ENCODE measurements around the gene OPALIN.
A peak's percentile ranks its signal among the peaks of the same experiment; 100 is the strongest.
"Not testable (repeated sequence)": the region's sequence is repeated elsewhere in the genome, so short reads cannot be mapped to it uniquely, and the experiment has no call there.

OPALIN gene

DNA sequence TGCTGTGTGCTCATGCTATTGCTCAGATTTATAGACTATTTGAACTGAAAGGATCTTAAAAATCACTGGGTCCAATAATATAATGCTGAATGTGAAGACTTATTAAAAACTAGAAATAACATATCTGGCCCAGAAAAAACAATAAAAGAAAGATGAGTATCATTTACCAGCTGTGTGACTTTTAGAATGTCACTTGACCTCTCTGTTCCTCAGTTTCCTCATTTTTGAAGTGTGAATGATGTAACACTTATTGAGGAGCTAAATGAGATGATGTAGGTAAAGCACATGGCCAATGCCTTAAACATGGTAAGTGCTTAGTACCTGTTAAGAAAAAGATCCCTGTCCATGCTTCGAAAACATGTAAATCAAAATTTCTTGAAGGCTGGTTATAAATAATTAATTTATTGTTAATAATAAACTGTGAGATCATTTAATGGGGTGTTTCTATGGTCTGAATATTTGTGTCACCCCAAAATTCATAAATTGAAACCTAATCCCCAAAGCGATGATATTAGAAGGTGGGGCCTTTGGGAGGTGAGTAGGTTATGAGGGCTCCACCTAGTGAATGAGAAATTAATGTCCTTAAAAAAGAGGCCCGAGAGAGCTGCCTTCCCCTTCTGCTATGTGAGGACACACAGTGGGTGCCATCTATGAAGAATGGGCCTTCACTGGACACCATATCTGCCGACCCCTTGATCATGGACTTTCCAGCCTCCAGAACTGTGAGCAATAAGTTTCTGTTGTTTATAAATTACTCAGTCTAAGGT lies 41.6 kb downstream of the OPALIN start:
- no peak for DNase-seq (ENCODE audit: low spot score)
- Mint-ChIP-seq H3K4me1 (ENCODE audit: low read depth) (no peaks in the 10 kb centered on the region), H3K36me3 (ENCODE audit: low read depth) (no peaks in the 10 kb centered on the region), H3K4me3 (no peak overlapping the region), H3K27me3 (ENCODE audit: low read depth) (peaks cover 14% of the 10 kb centered on the region), H3K9me3 (no peaks in the 10 kb centered on the region), H3K27ac (no peak overlapping the region)

DNA sequence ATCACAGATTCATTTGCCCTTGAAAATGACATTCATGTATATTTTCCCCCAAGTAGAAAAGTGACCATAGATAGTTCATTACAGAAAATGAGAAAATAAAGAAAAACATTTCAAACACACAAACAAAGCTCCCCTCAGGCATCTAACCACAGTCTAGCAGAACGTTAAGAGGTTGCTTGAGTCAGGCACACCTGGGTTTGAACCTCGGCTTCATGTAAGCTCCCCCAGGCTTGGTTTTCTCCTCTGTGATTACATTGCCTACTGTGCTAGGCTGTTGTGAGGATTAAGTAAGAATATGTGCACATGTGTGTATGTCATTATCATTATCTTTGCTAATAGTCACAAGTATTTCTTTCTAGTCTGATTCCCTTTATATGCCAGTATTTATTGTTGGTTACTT lies 45.5 kb downstream of the OPALIN start:
- DNase-seq (ENCODE audit: low spot score), result no peak
- Mint-ChIP-seq H3K4me1 (ENCODE audit: low read depth) (no peaks in the 10 kb centered on the region), H3K27ac (no peak overlapping the region), H3K9me3 (no peaks in the 10 kb centered on the region), H3K36me3 (ENCODE audit: low read depth) (no peaks in the 10 kb centered on the region), H3K27me3 (ENCODE audit: low read depth) (peaks cover 23% of the 10 kb centered on the region), H3K4me3 (no peak overlapping the region)

- DNase-seq (ENCODE audit: low spot score), result no peak
- no peaks in the 10 kb centered on the region for H3K9me3 Mint-ChIP-seq
- H3K4me3 Mint-ChIP-seq, result no peak overlapping the region
- H3K36me3 Mint-ChIP-seq (ENCODE audit: low read depth), result no peaks in the 10 kb centered on the region
- peaks cover 27% of the 10 kb centered on the region for H3K27me3 Mint-ChIP-seq (ENCODE audit: low read depth)
- no peaks in the 10 kb centered on the region for H3K4me1 Mint-ChIP-seq (ENCODE audit: low read depth)
- no peak overlapping the region for H3K27ac Mint-ChIP-seq
These were observed 47.6 kb downstream of the OPALIN start for GRCh38 chr10:96311180-96311715.

GRCh38 chr10:96310321-96310669 lies 48.5 kb downstream of the OPALIN start:
- Mint-ChIP-seq H3K9me3 (no peaks in the 10 kb centered on the region), H3K27ac (no peak overlapping the region), H3K4me3 (no peak overlapping the region), H3K27me3 (ENCODE audit: low read depth) (peaks cover 28% of the 10 kb centered on the region), H3K36me3 (ENCODE audit: low read depth) (no peaks in the 10 kb centered on the region), H3K4me1 (ENCODE audit: low read depth) (no peaks in the 10 kb centered on the region)
- no peak for DNase-seq (ENCODE audit: low spot score)

GRCh38 chr10:96309628-96310320 lies 49.0 kb downstream of the OPALIN start:
- no peak overlapping the region for H3K4me3 Mint-ChIP-seq
- no peaks in the 10 kb centered on the region for H3K36me3 Mint-ChIP-seq (ENCODE audit: low read depth)
- peaks cover 33% of the 10 kb centered on the region for H3K27me3 Mint-ChIP-seq (ENCODE audit: low read depth)
- no peak overlapping the region for H3K27ac Mint-ChIP-seq
- DNase-seq (ENCODE audit: low spot score), result no peak
- H3K4me1 Mint-ChIP-seq (ENCODE audit: low read depth), result no peaks in the 10 kb centered on the region
- H3K9me3 Mint-ChIP-seq, result no peaks in the 10 kb centered on the region

GRCh38 chr10:96308854-96309253 lies 49.9 kb downstream of the OPALIN start:
- DNase-seq (ENCODE audit: low spot score); H3K36me3 Mint-ChIP-seq (ENCODE audit: low read depth); H3K27ac Mint-ChIP-seq; H3K9me3 Mint-ChIP-seq; H3K4me3 Mint-ChIP-seq; H3K4me1 Mint-ChIP-seq (ENCODE audit: low read depth): not testable (repeated sequence)
- H3K27me3 Mint-ChIP-seq (ENCODE audit: low read depth), result peaks cover 39% of the 10 kb centered on the region

DNA sequence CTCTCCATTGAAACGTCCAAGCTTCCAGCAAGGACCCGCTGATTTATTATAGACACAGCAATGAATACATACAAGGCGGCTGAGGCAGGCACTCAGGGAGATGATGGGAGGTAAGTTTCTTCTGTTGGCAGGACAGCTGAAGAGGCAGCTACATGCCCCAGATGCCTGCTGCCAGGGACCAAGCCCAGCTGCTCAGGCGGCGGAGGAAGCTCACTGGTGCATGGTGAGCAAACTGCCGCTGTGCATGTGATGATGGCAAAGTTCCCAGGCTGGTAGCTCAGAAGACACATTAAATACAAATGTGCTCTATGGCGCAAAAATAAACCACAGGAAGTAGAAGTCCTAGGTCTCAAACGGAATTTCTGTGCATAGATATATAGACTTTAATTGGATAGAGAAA lies 52.3 kb downstream of the OPALIN start:
- Mint-ChIP-seq H3K36me3 (ENCODE audit: low read depth) (no peaks in the 10 kb centered on the region), H3K4me3 (no peak overlapping the region), H3K27ac (no peak overlapping the region), H3K4me1 (ENCODE audit: low read depth) (no peaks in the 10 kb centered on the region), H3K9me3 (no peaks in the 10 kb centered on the region), H3K27me3 (ENCODE audit: low read depth) (peaks cover 37% of the 10 kb centered on the region)
- no peak for DNase-seq (ENCODE audit: low spot score)

GRCh38 chr10:96305019-96305418 lies 53.8 kb downstream of the OPALIN start:
- Mint-ChIP-seq H3K4me1 (ENCODE audit: low read depth) (no peaks in the 10 kb centered on the region), H3K27me3 (ENCODE audit: low read depth) (peaks cover 35% of the 10 kb centered on the region), H3K36me3 (ENCODE audit: low read depth) (no peaks in the 10 kb centered on the region), H3K27ac (no peak overlapping the region), H3K4me3 (no peak overlapping the region), H3K9me3 (no peaks in the 10 kb centered on the region)
- DNase-seq (ENCODE audit: low spot score), result no peak

GRCh38 chr10:96304230-96304629 lies 54.6 kb downstream of the OPALIN start, which contains the start of gene DNTT:
DNTT (plus strand) TSS chr10:96304434; CDS start chr10:96304498, 64 bp downstream.
- Mint-ChIP-seq H3K4me1 (ENCODE audit: low read depth) (peaks cover 7% of the 10 kb centered on the region), H3K9me3 (no peaks in the 10 kb centered on the region), H3K27me3 (ENCODE audit: low read depth) (peaks cover 30% of the 10 kb centered on the region), H3K4me3 (no peak within 1 kb of the TSS), H3K36me3 (ENCODE audit: low read depth) (no peaks in the 10 kb centered on the region), H3K27ac (no peak within 1 kb of the TSS)
- DNase-seq (ENCODE audit: low spot score), result no peak

DNA sequence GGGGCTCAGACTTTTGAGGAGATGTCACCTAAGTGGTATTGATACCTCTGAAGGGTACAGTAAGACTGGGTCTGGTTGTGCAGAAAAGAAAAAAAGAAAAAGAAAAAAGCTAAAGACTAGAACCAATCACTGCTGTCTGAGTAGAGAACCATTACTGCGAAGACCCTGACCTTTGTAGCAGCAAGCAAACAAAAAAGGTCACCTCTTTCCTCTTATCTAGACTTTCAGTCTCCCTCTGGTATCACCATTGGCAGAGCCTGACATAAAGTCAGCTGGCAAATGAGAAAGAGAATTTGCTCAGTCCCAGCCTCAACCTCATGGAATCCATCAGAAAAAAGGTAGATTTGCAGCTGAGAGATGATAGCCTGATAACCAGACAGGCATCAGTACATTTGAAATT lies 57.2 kb downstream of the OPALIN start:
- H3K4me1 Mint-ChIP-seq (ENCODE audit: low read depth), result peaks cover 7% of the 10 kb centered on the region
- no peak overlapping the region for H3K4me3 Mint-ChIP-seq
- no peaks in the 10 kb centered on the region for H3K9me3 Mint-ChIP-seq
- H3K27me3 Mint-ChIP-seq (ENCODE audit: low read depth), result peaks cover 24% of the 10 kb centered on the region
- H3K27ac Mint-ChIP-seq, result no peak overlapping the region
- no peaks in the 10 kb centered on the region for H3K36me3 Mint-ChIP-seq (ENCODE audit: low read depth)
- no peak for DNase-seq (ENCODE audit: low spot score)

DNA sequence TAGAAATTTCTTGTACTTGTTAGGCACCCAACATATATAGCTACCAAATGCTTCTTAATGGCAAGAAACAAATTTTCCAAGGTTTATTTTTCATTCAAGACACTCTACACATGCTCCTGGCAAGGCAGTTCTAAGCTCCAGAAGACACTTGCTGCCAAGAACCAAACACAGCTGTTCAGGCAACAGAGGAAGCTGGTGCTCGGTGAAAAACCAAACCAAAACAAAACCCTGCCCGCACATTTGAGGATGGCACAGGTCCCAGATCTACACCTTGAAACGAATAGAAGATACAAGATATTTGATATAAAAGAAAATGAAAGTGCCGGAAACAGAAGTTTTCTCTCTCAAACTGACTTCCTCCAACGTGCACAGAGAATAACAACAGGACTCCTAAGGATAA lies 59.4 kb downstream of the OPALIN start:
- peaks cover 9% of the 10 kb centered on the region for H3K27me3 Mint-ChIP-seq (ENCODE audit: low read depth)
- no peaks in the 10 kb centered on the region for H3K9me3 Mint-ChIP-seq
- H3K4me3 Mint-ChIP-seq, result peak overlapping the region; percentile 49
- H3K36me3 Mint-ChIP-seq (ENCODE audit: low read depth), result no peaks in the 10 kb centered on the region
- no peak overlapping the region for H3K27ac Mint-ChIP-seq
- DNase-seq (ENCODE audit: low spot score), result no peak
- H3K4me1 Mint-ChIP-seq (ENCODE audit: low read depth), result peaks cover 15% of the 10 kb centered on the region

DNA sequence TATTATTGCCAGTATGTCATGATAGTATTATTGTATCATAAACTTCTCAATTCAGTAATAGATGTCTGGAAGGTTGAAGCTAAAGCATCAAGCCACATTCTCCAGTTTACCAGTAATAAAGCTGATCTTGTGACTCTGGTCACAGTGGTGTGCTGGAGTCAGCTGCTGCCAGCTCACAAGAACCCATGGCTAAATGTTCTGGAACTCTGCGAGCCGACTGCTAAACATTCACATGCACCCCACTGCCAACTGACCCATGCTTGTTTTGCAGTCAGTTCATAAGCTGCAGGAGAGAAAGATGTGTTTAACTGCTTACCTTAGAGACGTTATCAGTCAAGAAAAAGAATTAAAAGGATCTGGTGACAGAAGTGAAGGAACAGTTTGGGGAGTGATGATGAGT lies 60.4 kb downstream of the OPALIN start:
- no peaks in the 10 kb centered on the region for H3K36me3 Mint-ChIP-seq (ENCODE audit: low read depth)
- peaks cover 21% of the 10 kb centered on the region for H3K4me1 Mint-ChIP-seq (ENCODE audit: low read depth)
- peaks cover 6% of the 10 kb centered on the region for H3K27me3 Mint-ChIP-seq (ENCODE audit: low read depth)
- no peak overlapping the region for H3K4me3 Mint-ChIP-seq
- no peaks in the 10 kb centered on the region for H3K9me3 Mint-ChIP-seq
- DNase-seq (ENCODE audit: low spot score), result no peak
- H3K27ac Mint-ChIP-seq, result no peak overlapping the region

GRCh38 chr10:96297486-96297885 lies 61.3 kb downstream of the OPALIN start:
- peaks cover 21% of the 10 kb centered on the region for H3K4me1 Mint-ChIP-seq (ENCODE audit: low read depth)
- no peak overlapping the region for H3K27ac Mint-ChIP-seq
- no peaks in the 10 kb centered on the region for H3K36me3 Mint-ChIP-seq (ENCODE audit: low read depth)
- no peak overlapping the region for H3K4me3 Mint-ChIP-seq
- no peak for DNase-seq (ENCODE audit: low spot score)
- no peaks in the 10 kb centered on the region for H3K9me3 Mint-ChIP-seq
- H3K27me3 Mint-ChIP-seq (ENCODE audit: low read depth), result peaks cover 5% of the 10 kb centered on the region

GRCh38 chr10:96295475-96295874 lies 63.3 kb downstream of the OPALIN start:
- no peak for DNase-seq (ENCODE audit: low spot score)
- Mint-ChIP-seq H3K4me1 (ENCODE audit: low read depth) (peaks cover 21% of the 10 kb centered on the region), H3K27me3 (ENCODE audit: low read depth) (peaks cover 5% of the 10 kb centered on the region), H3K9me3 (no peaks in the 10 kb centered on the region), H3K36me3 (ENCODE audit: low read depth) (no peaks in the 10 kb centered on the region), H3K27ac (no peak overlapping the region), H3K4me3 (no peak overlapping the region)

Data from T-helper 2 cell treated with Interferon-gamma antibody and Interleukin-4, amounts not matched to agents 5 μg/mL and 100 μg/mL, for 36 hours (primary cell).